Activated naive CD8-positive, alpha-beta T cell treated with anti-CD3 and anti-CD28 coated beads, Interleukin-2, amount 10 ng/mL, durations not matched to agents 7 days and 5 days (primary cell): ENCODE data around the gene CCDC192. TPM values are rescaled to one million over a fixed set of nuclear protein-coding genes. Genes with fewer than 3 reads are reported as not detected.
"Not testable (repeated sequence)": the region's sequence is repeated elsewhere in the genome, so short reads cannot be mapped to it uniquely, and the experiment has no call there.

Experiments used
- ATAC-seq: fragments of 150-1000 bp; cut with Tn5 transposase; one replicate; pipeline ENCODE4 v1.10.0; 2021; ENCODE audit warnings: low read depth, moderate library complexity
- POLR2A ChIA-PET: fragments of 350-600 bp; sonication (Branson Sonifier 250); formaldehyde crosslinking; loops from one replicate; lab custom pipeline; 2021; ENCODE audit warnings: antibody characterized with exemption; lab: Charles Lee
- DNase-seq: peaks from one replicate; pipeline ENCODE4 v3.0.0; 2021
- H3K27ac Mint-ChIP-seq: one replicate; pipeline ENCODE4 v1.8.0; 2022; ENCODE audit warnings: mild to moderate bottlenecking, mixed read lengths
- H3K27me3 Mint-ChIP-seq: one replicate; pipeline ENCODE4 v1.8.0; 2022; ENCODE audit warnings: mild to moderate bottlenecking, moderate library complexity, mixed read lengths
- H3K36me3 Mint-ChIP-seq: one replicate; pipeline ENCODE4 v1.8.0; 2021; ENCODE audit warnings: mild to moderate bottlenecking, mixed read lengths
- H3K4me1 Mint-ChIP-seq: one replicate; pipeline ENCODE4 v1.8.0; 2021; ENCODE audit warnings: mixed read lengths
- H3K4me3 Mint-ChIP-seq: one replicate; pipeline ENCODE4 v1.8.0; 2022; ENCODE audit warnings: mild to moderate bottlenecking, moderate library complexity, mixed read lengths
- H3K9me3 Mint-ChIP-seq: one replicate; pipeline ENCODE4 v1.8.0; 2021; ENCODE audit warnings: mixed read lengths
- total RNA-seq, 2 experiments: library from RNA; stranded (reverse); gene quantifications; one replicate each; pipeline ENCODE4 v1.2.3, GENCODE V29; 2021

Gene CCDC192, protein sequence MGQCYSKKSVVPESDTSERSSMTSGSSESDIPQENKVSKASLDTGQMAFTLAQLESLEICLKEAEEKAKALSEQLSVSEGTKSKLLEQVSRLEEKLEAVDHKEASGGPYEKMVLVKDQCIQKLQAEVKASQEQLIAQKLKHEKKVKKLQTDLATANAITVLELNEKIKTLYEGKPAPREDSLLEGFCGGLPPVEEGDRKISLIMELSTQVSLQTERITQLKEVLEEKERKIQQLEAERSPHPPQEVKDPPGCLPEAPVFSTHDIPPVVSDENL
- total RNA-seq: not detected

DNA sequence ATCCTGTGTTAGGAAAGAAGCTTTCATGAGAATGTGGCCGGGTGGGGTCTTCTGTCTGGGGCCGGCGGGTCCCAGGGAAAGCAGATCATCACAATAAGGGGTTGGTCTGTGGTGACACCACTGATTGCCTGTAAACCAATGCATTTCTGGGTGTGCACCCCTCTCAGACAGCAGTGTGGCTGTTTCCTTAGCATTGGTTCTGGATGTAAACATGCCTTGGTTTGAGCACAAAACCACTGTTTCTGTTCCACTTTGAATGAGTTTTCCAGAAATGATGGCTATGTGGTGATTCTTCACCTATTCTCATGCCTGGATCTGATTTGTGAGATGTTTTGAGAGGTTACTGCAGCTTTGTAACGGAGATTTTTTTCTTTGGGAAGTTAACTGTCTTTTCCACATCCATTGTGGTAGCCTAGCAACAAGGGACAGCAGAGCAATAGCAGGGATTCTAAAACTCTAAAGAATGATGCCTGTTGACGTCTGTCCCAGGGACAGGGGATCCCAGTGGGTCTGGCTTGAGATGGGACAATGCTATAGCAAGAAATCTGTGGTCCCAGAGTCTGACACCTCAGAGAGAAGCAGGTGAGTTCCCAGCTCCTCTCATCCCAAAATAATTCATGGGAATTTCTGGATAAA, at the start of gene CCDC192:
CCDC192 (plus strand) TSS at position 466 of the 636 bp plus-strand sequence; CDS start at position 521, 55 bp downstream.
- Mint-ChIP-seq H3K4me1 (no peaks in the 10 kb centered on the region), H3K27ac (no peak within 1 kb of the TSS), H3K27me3 (peaks cover 3% of the 10 kb centered on the region), H3K36me3 (no peaks in the 10 kb centered on the region), H3K4me3 (no peak within 1 kb of the TSS), H3K9me3 (no peaks in the 10 kb centered on the region)
- ATAC-seq (no peak), DNase-seq (no peak)
- POLR2A ChIA-PET: no interaction called here

DNA sequence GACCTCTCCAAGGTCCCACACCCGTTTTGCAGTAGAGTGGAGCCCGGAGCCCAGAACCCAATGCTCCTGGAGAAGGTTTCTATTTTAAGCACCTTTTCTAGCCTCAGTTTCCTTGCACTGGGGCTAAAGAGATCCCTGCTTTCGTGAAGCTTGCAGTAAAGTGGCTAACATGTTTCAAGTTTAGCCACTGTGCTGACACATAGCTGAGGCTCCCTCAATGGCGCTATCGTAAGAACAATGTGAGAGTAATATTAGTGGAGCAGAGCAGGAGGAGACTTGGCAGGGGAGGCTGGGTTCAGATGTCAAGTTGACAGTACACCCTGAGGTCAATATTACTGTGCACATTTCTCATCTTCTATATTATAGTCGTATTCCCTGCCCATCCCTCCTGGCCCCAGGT, 46.4 kb upstream of the CCDC192 start:
- H3K36me3 Mint-ChIP-seq: no peaks in the 10 kb centered on the region
- DNase-seq (no peak), ATAC-seq (no peak)
- H3K9me3 Mint-ChIP-seq: no peaks in the 10 kb centered on the region
- no peaks in the 10 kb centered on the region for H3K4me1 Mint-ChIP-seq
- no peaks in the 10 kb centered on the region for H3K27me3 Mint-ChIP-seq
- H3K4me3 Mint-ChIP-seq: no peak overlapping the region
- H3K27ac Mint-ChIP-seq: no peak overlapping the region
- POLR2A ChIA-PET: no interaction called here

DNA sequence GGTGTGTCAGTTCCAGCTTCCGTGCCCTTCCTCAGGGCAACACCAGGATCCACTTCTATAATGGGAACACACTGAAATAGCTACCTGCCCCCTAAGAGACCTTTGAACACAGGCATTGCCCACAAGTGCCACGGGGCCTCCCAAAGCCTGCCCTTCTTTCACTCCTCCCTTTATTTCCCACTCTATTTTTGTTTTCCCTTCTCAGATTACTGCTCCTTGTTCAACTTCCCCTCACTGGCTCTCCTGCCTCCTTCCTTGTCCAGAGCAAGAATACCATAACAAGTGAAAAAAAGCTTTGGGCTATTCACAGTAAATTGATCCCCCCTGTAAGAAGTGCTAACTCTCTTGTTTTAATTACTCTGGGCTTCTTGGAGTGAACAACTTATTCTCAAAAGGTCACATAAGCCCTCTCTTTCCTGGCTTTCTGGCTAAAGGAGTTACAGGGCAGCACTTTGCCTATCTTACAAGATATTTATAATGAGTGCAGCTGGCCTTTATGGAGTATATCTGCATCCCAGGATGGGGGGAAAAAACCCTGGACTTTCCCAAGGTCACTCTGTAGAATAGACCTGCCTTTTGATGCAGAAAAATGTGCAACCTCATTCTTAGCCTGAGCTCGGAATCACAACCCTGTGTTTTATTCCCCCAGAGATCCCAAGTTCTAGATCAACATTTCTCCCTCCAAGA, 43.0 kb upstream of the CCDC192 start:
- Mint-ChIP-seq H3K27me3 (no peaks in the 10 kb centered on the region), H3K4me3 (no peak overlapping the region), H3K36me3 (no peaks in the 10 kb centered on the region), H3K27ac (no peak overlapping the region), H3K4me1 (no peaks in the 10 kb centered on the region), H3K9me3 (no peaks in the 10 kb centered on the region)
- DNase-seq (no peak), ATAC-seq (no peak)
- POLR2A ChIA-PET: no interaction called here

DNA sequence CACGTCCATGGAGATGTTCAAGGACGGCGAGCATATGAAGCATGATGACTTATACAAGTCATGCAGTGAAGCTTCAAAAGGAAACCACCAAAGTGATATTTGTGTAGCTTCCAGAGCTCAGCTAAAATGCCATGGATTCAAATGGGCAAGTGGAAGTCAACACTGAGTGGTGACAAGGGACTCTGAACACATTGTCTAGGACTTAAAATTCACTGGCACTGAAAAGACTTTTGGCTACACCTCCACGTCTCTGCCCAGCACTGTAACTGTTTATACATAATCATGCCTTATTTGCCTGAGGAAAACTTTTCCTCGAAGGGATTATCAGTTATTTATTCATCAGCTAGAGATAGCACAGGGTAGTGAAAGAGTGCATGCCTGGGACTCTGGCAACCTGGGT, 39.1 kb upstream of the CCDC192 start:
- DNase-seq: no peak
- Mint-ChIP-seq H3K4me3 (no peak overlapping the region), H3K9me3 (no peaks in the 10 kb centered on the region), H3K36me3 (no peaks in the 10 kb centered on the region), H3K27me3 (no peaks in the 10 kb centered on the region), H3K4me1 (no peaks in the 10 kb centered on the region), H3K27ac (no peak overlapping the region)
- POLR2A ChIA-PET: no interaction called here
- no peak for ATAC-seq

DNA sequence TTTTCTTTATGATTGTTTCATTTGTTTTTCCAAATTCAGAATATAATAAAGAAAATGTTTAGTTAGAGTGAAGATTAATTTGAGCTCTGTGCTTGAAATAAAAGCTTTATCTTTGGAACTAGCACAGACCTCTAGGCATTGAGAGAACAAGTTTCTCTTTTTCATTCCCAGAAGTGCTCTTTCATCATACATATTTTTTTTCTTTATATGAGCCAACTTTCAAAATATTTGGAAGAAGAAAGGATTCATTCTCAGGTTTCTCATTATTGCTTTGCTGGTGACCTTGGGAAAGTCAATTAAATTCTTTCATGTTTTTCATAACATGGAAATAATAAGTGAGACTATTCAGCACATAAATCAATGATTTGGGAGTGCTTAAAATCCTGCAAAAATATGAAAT, 37.5 kb upstream of the CCDC192 start:
- no peak for DNase-seq
- Mint-ChIP-seq H3K27me3 (no peaks in the 10 kb centered on the region), H3K36me3 (no peaks in the 10 kb centered on the region), H3K9me3 (no peaks in the 10 kb centered on the region), H3K27ac (no peak overlapping the region), H3K4me1 (no peaks in the 10 kb centered on the region), H3K4me3 (no peak overlapping the region)
- ATAC-seq: no peak
- POLR2A ChIA-PET: no interaction called here

DNA sequence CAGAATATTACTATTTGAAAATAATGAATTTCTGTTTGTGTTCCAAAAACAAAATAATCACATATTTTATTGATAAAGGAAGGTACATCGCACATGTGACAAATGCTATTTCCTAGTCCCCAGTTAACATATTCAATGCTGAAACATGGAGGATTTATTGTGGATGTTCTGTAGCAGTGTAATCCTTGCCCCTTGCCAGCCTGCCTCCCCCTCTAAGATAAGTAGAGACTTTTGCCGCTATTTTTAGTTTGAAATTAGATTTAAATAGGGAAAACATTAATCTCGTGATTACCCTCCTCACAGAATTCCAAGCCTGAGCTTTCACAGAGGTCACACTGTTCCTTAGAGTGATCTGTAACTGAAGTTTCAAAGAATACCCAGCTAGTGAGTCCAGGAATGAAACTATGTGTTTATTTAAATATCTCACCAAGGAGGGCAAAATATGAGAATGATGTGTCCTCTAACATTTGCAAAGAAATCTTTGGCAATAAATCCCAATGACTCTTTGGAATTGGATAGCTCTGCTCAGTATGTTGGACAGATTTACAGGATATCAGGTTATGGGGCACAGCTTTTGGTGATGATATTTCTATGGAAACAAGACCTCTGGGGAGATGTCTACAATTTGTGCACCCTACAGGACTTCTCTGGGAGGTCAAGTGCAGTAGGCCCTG, 37.0 kb upstream of the CCDC192 start:
- no peaks in the 10 kb centered on the region for H3K9me3 Mint-ChIP-seq
- DNase-seq: no peak
- no peaks in the 10 kb centered on the region for H3K36me3 Mint-ChIP-seq
- H3K4me1 Mint-ChIP-seq: no peaks in the 10 kb centered on the region
- H3K27me3 Mint-ChIP-seq: no peaks in the 10 kb centered on the region
- H3K27ac Mint-ChIP-seq: no peak overlapping the region
- no peak overlapping the region for H3K4me3 Mint-ChIP-seq
- POLR2A ChIA-PET: no interaction called here
- no peak for ATAC-seq

DNA sequence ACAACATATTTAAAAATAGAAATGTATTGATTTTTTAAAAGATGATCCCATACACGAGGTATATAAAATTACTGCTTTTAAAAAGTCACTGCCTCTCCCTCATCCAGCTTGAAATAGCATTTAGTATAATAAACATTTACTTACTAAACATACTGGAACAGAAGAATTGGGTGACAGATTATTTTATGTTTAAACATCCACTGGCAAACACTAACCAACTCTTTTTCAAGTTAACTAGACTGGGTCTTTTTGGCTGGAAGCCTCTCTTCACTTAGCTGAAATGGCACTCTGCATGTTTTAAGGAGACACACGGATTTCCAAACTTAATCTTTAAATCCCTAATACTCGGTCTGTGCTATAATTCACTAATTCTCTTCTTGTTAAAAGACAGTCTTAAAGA, 35.3 kb upstream of the CCDC192 start:
- DNase-seq (no peak), ATAC-seq (no peak)
- no peak overlapping the region for H3K4me3 Mint-ChIP-seq
- POLR2A ChIA-PET: no interaction called here
- H3K27ac Mint-ChIP-seq: no peak overlapping the region
- H3K27me3 Mint-ChIP-seq: no peaks in the 10 kb centered on the region
- H3K9me3 Mint-ChIP-seq: no peaks in the 10 kb centered on the region
- H3K4me1 Mint-ChIP-seq: no peaks in the 10 kb centered on the region
- H3K36me3 Mint-ChIP-seq: no peaks in the 10 kb centered on the region

DNA sequence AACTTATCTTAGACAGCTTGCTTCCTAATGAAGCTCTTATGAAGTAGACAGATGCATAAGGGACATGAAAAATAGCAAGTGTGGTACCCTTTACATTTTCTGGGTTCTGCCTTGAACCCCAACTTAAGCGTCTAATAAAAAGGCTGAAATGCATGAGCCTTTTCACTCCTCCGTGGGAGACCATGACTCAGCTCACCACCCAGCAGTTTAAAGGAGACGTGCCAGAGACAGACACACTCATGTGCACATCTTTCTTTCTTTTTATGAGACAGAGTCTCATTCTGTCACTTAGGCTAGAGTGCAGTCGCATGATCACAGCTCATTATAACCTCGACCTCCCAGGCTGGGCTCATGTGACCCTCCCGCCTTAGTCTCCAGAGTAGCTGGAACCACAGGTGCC, 32.0 kb upstream of the CCDC192 start:
- DNase-seq: no peak
- no peak overlapping the region for H3K4me3 Mint-ChIP-seq
- ATAC-seq: no peak
- H3K27ac Mint-ChIP-seq: no peak overlapping the region
- no peaks in the 10 kb centered on the region for H3K9me3 Mint-ChIP-seq
- H3K27me3 Mint-ChIP-seq: no peaks in the 10 kb centered on the region
- no peaks in the 10 kb centered on the region for H3K36me3 Mint-ChIP-seq
- no peaks in the 10 kb centered on the region for H3K4me1 Mint-ChIP-seq
- POLR2A ChIA-PET: no interaction called here

DNA sequence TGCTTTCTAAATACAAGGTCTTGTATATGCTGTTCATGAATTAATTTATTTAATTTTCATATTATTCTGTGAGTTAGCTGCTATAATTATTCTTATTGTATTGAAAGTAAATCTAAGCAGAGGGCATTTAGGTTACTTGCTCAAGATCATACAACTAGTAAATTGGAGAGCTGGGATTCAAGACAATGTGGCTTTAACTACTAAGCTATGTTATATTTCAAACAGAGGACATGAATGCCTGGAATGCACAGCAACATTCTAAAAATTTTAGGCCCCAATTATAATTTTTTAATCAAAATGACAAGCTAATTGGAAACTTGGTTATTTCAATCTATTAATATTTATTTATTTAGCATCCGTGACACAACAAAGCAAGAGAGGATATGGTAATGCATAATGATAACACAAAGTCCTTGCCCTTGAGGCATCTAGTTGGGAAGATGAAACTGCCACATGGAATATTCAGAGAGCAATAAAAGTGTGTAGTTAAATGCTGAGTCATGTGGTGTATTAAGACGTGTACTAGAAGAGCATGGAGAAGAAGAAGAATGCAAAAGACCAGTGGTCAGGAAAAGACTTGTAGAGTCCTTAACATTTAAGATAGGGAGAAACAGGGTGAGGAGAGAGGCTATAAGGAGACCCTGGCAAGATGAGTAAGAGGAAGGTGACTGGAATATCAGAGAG, 29.9 kb upstream of the CCDC192 start:
- Mint-ChIP-seq H3K27me3 (no peaks in the 10 kb centered on the region), H3K4me3 (no peak overlapping the region), H3K27ac (no peak overlapping the region), H3K4me1 (no peaks in the 10 kb centered on the region), H3K36me3 (no peaks in the 10 kb centered on the region), H3K9me3 (no peaks in the 10 kb centered on the region)
- ATAC-seq: no peak
- no peak for DNase-seq
- POLR2A ChIA-PET: no interaction called here

DNA sequence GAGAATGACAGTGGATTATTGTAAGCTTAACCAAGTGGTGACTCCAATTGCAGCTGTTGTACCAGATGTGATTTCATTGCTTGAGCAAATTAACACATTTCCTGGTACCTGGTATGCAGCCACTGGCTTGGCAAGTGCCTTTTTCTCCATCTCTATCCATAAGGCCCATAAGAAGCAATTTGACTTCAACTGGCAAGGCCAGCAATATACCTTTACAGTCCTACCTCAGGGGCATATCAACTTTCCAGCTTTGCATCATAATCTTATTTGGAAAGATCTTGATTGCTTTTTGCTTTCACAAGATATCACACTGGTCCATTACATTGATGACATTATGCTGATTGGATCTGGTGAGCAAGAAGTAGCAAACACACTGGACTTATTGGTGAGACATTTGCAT, 26.2 kb upstream of the CCDC192 start:
- H3K9me3 Mint-ChIP-seq, H3K36me3 Mint-ChIP-seq, DNase-seq, ATAC-seq, H3K27ac Mint-ChIP-seq, H3K4me3 Mint-ChIP-seq, H3K4me1 Mint-ChIP-seq, POLR2A ChIA-PET, H3K27me3 Mint-ChIP-seq: not testable (repeated sequence)

DNA sequence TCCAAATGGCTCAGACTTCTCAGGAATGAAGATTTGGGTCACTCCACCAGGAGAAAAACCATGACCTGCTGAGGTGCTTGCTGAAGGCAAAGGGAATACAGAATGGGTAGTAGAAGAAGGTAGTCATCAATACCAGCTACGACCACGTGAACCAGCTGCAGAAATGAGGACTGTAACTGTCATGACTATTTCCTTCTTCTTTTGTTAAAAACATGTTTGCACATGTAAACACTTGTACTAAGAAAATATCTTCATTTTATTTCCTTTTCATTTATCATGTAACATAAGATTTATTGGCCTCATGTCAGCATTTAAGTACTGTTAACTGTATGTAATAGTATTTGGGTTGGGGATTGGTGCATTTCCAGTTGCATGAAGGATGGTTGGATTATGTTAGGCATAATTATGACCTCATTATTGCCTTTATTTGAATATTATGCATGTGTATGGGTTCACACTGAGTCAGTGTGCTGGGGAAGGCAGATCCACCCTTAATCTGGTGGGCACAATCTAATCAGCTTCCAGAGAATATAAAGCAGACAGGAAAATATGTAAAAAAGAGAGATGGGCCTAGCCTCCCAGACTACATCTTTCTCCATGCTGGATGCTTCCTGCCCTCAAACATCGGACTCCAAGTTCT, 23.4 kb upstream of the CCDC192 start:
- H3K27ac Mint-ChIP-seq, H3K4me1 Mint-ChIP-seq, POLR2A ChIA-PET, H3K36me3 Mint-ChIP-seq, ATAC-seq, H3K27me3 Mint-ChIP-seq, H3K4me3 Mint-ChIP-seq, DNase-seq, H3K9me3 Mint-ChIP-seq: not testable (repeated sequence)

DNA sequence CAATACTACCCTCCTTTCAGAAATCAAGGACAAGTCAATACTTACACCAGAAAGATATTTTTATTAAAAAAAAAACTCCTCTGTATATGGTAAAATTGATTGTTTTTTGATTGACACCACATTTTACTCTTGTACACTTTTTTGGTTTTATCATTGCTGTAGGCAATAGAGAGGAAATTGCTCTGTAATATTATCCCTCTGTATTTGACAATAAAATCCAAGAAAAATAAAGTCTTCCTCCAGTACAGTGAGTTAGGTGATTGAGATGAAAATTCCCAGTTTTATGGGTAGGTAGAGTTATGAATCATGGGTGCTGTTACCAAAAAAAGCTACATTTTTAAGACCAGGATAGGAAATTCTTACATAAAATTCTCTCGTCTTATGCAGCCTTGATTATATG, 22.6 kb upstream of the CCDC192 start:
- Mint-ChIP-seq H3K4me1 (no peaks in the 10 kb centered on the region), H3K36me3 (no peaks in the 10 kb centered on the region), H3K9me3 (no peaks in the 10 kb centered on the region), H3K4me3 (no peak overlapping the region), H3K27ac (no peak overlapping the region), H3K27me3 (peaks cover 2% of the 10 kb centered on the region)
- ATAC-seq (no peak), DNase-seq (no peak)
- POLR2A ChIA-PET: no interaction called here

DNA sequence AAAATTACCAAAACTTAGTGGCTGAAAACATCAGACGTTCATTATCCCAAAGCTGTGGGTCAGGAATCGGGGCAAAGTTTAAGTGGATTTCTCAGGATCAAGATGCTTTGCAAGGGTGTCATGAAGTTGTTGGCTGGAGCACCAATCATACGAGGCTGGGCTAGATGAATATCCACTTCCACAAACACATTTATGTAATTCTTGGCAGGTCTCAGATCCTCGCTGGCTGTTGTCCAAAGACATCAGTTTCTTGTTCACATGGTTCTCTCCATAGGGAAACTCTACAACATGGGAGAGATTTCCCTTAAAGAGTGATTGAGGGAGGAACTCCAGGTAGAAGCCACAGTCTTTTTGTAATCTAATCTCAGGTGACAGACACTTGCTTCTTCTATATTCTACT, 20.2 kb upstream of the CCDC192 start:
- Mint-ChIP-seq H3K4me1 (no peaks in the 10 kb centered on the region), H3K36me3 (no peaks in the 10 kb centered on the region), H3K27me3 (peaks cover 2% of the 10 kb centered on the region), H3K9me3 (no peaks in the 10 kb centered on the region), H3K4me3 (no peak overlapping the region), H3K27ac (no peak overlapping the region)
- POLR2A ChIA-PET: no interaction called here
- ATAC-seq: no peak
- DNase-seq: no peak
